ENCODE data around the gene CCDC9B.

DNA sequence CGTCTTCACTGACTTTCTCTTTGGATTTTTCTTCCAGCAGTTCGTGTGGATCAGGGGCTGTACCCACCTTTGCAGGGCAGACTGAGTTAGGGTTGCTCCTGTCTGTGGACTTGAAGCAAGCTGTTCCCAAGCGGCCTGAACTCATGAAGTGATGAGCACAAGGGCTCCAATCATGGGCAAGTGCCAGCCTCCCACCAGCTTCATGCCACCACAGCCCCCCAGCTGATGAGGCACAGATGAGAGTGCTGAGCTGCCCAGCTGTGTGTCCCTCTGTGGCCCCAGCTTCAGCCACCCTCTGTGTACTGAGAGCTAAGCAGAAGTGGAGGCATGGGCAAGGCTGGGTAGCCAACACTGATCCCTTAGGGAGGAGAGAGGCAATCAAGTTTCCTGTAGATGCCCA lies 29.7 kb downstream of the CCDC9B start:
- TF ChIP-seq EZH2phosphoT487 (IDR thresholded peaks at IDR 0.05; ENCODE audit: low read length) (no peak), EZH2 (optimal IDR thresholded peaks at IDR 0.05; ENCODE audit: low read depth, low read length) (no peak)
- TF ChIP-seq, protein P1, sequence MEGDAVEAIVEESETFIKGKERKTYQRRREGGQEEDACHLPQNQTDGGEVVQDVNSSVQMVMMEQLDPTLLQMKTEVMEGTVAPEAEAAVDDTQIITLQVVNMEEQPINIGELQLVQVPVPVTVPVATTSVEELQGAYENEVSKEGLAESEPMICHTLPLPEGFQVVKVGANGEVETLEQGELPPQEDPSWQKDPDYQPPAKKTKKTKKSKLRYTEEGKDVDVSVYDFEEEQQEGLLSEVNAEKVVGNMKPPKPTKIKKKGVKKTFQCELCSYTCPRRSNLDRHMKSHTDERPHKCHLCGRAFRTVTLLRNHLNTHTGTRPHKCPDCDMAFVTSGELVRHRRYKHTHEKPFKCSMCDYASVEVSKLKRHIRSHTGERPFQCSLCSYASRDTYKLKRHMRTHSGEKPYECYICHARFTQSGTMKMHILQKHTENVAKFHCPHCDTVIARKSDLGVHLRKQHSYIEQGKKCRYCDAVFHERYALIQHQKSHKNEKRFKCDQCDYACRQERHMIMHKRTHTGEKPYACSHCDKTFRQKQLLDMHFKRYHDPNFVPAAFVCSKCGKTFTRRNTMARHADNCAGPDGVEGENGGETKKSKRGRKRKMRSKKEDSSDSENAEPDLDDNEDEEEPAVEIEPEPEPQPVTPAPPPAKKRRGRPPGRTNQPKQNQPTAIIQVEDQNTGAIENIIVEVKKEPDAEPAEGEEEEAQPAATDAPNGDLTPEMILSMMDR (IDR thresholded peaks at IDR 0.05; ENCODE audit: low read length), result no peak
